Measurements from ENCODE around the gene EWSR1. TPM values are rescaled to one million over a fixed set of nuclear protein-coding genes. Genes with fewer than 3 reads are reported as not detected.

The EWSR1 gene
- total RNA-seq, 1 donor from 2014 or later, result 159 TPM

GRCh38 chr22:29313576-29314466 lies 45.8 kb downstream of the EWSR1 start:
- intact Hi-C loops (cut with DNase I), result no loop called here
- H3K4me3 ChIP-seq, result no peak overlapping the region
- H3K27ac ChIP-seq, result no peak overlapping the region
- H3K36me3 ChIP-seq, result peaks cover 6% of the 10 kb centered on the region
- peak; percentile 46 for DNase-seq
- peaks cover 67% of the 10 kb centered on the region for H3K4me1 ChIP-seq
- no peak for TF ChIP-seq CTCF (IDR thresholded peaks at IDR 0.05)
- H3K27me3 ChIP-seq (ENCODE audit: low read depth), result peaks cover 38% of the 10 kb centered on the region
- H3K9me3 ChIP-seq, result no peaks in the 10 kb centered on the region
- no peak for ATAC-seq

- TF ChIP-seq CTCF (IDR thresholded peaks at IDR 0.05), result no peak
- Histone ChIP-seq H3K27ac (no peak overlapping the region), H3K9me3 (no peaks in the 10 kb centered on the region), H3K4me3 (peak overlapping the region; percentile 38), H3K27me3 (ENCODE audit: low read depth) (peaks cover 38% of the 10 kb centered on the region), H3K36me3 (peaks cover 6% of the 10 kb centered on the region), H3K4me1 (peaks cover 58% of the 10 kb centered on the region)
- ATAC-seq, result no peak
- DNase-seq, result peak; percentile 47
- intact Hi-C loops (cut with DNase I), result no loop called here
Measured at GRCh38 chr22:29314537-29315285, 46.6 kb downstream of the EWSR1 start.

- Histone ChIP-seq H3K27ac (no peak within 1 kb of the TSS), H3K4me3 (peak within 1 kb of the TSS; percentile 38), H3K27me3 (ENCODE audit: low read depth) (peaks cover 38% of the 10 kb centered on the region), H3K9me3 (no peaks in the 10 kb centered on the region), H3K4me1 (peaks cover 50% of the 10 kb centered on the region), H3K36me3 (peaks cover 6% of the 10 kb centered on the region)
- intact Hi-C loops (cut with DNase I), result no loop called here
- TF ChIP-seq CTCF (IDR thresholded peaks at IDR 0.05), result no peak
- DNase-seq (peak; percentile 45), ATAC-seq (no peak)
Measured at GRCh38 chr22:29315286-29316140, 47.4 kb downstream of the EWSR1 start, which contains the start of gene RASL10A. Gene RASL10A, minus strand, starts transcription at chr22:29315697. Its CDS starts 451 bp downstream, at chr22:29315246.

DNA sequence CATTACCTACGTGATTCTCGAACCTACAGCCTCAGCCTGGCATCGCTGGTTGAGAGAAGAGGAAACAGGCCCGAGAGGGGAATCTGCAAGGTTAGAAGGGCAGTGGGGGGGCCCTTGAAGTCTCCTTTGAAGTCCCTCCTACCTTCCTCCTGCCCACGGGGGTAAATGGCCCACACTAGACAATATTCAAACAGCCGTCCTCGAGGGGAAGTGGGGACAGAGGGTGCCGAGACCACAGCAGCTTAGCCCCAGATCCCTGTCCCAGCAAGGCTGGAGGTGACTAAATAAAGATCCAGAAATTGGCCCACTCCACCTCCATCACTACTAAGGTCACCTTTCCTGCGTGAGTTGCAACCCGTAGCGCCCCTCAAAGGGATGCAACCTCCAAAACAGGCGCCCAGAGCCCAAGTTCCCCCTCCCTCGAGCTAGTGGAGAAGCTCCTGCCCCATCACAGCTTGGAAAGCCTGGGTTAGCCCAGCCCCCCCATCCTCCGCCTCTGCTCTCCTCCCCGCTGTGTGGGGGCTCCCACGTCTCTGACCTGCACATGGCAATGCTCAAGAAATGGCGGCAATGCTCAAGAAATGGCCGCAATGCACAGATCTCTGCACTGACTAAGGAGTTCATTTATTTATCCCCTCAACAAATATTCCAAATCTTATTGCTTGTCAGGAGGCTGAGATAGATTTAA lies 48.2 kb downstream of the EWSR1 start:
- peak; percentile 28 for DNase-seq
- no peak for ATAC-seq

More for the DNA sequence above, 48.2 kb downstream of the EWSR1 start:
- Histone ChIP-seq H3K4me1 (peaks cover 43% of the 10 kb centered on the region), H3K4me3 (no peak overlapping the region), H3K27me3 (ENCODE audit: low read depth) (peaks cover 38% of the 10 kb centered on the region), H3K27ac (no peak overlapping the region), H3K36me3 (peaks cover 6% of the 10 kb centered on the region), H3K9me3 (no peaks in the 10 kb centered on the region)
- no peak for TF ChIP-seq CTCF (IDR thresholded peaks at IDR 0.05)
- intact Hi-C loops (cut with DNase I), result no loop called here
